NT2/D1 (cell line): ENCODE measurements around the gene LRRN4.

Source experiments
- SUZ12 ChIP-seq: IDR thresholded peaks from 2 replicates; pipeline ENCODE4 v1.6.1; 2011; ENCODE audit not compliant: insufficient read length, insufficient read depth; ENCODE audit errors: extremely low read depth
- YY1 ChIP-seq: IDR thresholded peaks from 2 replicates; pipeline ENCODE4 v1.6.1; 2011; ENCODE audit not compliant: insufficient read length, insufficient read depth
- ZNF274 ChIP-seq: IDR thresholded peaks from 2 replicates; pipeline ENCODE4 v1.6.1; 2011; ENCODE audit warnings: mild to moderate bottlenecking, low read depth, low read length

- TF ChIP-seq SUZ12 (no peak), YY1 (no peak), ZNF274 (no peak)
Observed at GRCh38 chr20:6026051-6026450, 27.8 kb downstream of the LRRN4 start.
